GM10847 (cell line): ENCODE data around the gene TNFRSF4.

ENCODE experiments used
- POLR2A ChIP-seq: IDR thresholded peaks from 2 replicates; pipeline ENCODE4 v1.6.1; 2011; ENCODE audit not compliant: insufficient read length; ENCODE audit errors: extremely low read depth

The TNFRSF4 gene

DNA sequence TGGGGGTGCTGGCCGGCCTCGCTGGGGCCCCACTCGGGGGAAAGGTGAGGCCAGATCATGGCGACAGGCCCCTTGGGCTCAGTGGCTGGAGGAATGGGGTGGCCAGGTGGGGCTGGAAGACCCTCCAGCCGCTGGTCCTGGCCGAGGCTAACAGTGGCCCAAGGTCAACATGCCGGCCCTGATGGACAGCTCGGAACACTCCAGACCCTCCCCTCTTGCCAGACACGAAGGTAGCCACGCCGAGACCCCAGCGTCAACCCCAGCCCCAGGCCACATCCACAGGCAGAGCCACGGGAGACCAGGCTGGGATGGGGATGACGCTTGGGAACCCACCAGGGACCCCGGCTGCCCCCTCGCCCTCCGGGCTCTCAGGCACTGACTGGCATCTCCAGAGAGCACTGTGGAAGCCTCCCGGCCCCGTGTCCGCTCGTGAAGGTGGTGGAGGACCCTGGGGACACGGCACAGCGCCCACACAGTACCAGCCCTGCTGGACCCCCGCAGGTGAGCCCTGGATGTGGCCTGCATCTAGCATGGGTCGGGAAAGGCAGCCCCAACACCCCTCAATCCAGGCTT is 33.5 kb upstream of the TNFRSF4 start:
- TF ChIP-seq POLR2A, result no peak

DNA sequence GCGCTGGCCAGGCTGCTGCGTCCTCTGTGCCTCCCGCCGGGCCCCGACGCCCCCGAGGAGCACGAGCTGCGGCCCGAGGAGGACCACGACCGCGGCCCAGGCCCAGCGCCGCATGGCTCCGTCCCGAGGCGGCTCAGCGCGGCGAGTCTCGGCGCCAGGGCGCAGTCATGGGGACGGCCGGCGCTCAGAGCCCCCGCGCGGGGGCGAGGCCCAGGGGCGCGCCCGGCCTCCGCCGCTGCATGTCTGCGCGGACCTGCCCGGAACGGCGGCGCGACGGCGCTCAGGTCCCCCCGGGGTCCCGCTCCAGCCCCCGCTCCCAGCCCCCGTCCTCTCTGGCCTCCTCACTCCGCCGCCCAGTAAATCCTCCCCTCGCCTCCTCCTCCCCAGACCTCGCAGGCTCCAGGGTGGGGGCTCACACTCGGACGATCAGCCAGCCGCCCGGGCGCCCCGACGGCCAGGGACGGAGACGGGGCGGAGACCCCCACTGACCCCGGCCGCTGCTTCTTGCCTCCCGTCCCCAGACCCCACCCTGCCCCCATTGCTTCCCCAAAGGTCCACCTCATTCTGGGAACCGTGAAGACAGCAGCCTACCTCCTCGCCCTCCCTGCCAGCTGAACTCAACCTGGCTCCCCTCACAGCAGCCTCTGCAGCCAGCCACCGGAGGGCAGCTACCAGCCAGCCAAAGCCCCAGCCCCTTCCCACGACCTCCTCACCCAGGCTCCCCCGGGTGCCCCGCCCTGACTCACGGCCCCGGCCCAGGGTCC is 32.8 kb upstream of the TNFRSF4 start, which contains the start of gene C1QTNF12:
Gene C1QTNF12, minus strand, starts transcription at position 146 of the 764 bp plus-strand sequence. Its CDS starts 32 bp downstream, at position 114.
- no peak for TF ChIP-seq POLR2A

- no peak for TF ChIP-seq POLR2A
These were observed 32.0 kb upstream of the TNFRSF4 start for GRCh38 chr1:1245817-1246576.

DNA sequence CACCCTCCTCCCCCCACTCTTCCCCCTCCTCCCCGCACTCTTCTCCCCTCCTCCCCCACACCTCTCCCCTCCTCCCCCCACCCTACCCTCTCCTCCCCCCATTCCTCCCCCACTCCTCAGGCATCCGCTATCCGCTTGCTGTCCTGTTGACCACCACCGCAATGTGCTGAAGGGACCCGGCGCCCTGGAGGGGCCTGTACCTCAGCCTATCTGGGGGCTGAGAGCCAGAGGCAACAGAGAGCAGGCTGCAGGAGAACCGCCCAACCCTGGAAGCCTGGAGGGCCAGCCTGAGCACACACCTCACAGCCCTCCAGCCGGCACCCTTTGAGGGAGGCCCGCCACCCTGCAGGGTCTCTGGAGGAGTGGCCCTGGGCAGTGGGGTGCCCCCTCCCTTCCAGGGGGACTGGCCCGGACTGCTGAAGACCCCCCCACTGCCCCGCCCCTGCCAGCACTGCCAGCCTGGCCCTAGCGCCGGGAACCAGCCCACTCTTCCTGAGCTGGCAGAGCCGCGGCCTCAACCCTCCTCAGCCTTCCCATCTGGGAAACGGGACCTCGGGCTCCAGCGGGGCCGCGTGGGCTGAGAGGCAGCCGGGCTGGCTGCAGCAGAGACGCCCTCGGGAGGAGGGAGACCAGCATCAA is 31.3 kb upstream of the TNFRSF4 start:
- TF ChIP-seq POLR2A, result no peak

DNA sequence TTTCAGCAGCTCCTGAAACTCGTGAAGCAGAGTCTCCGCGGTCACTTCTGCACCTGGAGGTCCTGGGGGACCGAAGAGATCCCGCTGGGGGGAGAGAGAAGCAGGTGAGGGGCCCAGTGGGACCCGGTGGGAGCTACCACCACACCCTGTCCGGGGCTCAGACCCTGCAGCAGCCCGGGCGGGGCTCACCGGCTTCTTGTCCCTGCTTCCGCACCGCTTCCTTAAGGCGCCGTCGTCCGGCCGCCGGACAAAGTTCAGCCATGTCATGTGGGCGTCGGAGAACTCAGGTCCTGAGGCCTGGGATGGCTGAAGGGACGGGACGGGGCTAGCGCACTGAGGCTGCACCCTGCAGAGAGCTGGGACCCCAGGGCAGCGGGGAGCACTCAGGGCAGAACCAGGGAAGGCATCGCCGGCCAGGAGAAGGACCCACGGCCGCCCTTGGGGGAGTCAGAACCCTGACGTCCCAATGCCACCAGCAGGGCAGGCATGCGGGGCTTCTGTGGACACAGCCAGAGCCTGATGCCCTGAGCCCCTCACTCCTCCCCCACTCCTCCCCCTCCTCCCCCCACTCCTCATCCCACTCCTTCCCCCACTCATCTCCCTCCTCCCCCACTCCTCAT is 30.3 kb upstream of the TNFRSF4 start:
- no peak for TF ChIP-seq POLR2A

- TF ChIP-seq POLR2A, result no peak
These were observed 29.8 kb upstream of the TNFRSF4 start for GRCh38 chr1:1243807-1244191.

- no peak for TF ChIP-seq POLR2A
These were observed 29.3 kb upstream of the TNFRSF4 start for GRCh38 chr1:1243266-1243660.

GRCh38 chr1:1242461-1243265 is 28.7 kb upstream of the TNFRSF4 start:
- TF ChIP-seq POLR2A, result no peak

DNA sequence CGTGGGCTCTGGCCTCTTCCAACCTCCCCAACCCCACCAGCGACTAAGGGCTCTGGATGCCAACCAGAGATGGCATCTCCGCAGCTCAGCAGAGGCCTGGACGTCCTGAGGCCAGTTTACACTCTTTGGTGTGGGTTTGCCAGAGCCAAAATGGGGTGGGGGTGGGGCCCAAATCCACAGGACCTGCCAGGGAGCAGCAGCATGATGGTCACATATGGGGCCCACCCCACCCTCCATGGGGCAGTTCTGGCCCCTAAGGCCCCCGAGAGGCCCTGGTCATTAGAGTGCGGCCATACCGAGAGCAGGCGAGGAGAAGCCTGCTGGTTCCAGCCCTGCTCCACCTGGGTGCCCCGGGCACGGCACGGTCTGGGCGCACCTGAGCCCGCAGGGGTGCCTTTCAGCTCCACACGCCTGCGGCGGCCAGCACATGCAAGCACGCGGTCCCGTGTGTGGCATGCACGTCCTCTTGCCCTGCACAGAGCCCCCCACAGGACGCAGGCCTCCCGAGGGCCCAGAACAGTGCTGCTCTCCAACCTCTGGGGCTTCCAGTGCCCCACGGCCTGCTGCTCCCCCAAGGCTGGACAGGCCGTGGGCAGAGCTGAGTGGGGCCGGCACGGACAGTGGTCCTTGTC is 27.8 kb upstream of the TNFRSF4 start:
- TF ChIP-seq POLR2A, result no peak

DNA sequence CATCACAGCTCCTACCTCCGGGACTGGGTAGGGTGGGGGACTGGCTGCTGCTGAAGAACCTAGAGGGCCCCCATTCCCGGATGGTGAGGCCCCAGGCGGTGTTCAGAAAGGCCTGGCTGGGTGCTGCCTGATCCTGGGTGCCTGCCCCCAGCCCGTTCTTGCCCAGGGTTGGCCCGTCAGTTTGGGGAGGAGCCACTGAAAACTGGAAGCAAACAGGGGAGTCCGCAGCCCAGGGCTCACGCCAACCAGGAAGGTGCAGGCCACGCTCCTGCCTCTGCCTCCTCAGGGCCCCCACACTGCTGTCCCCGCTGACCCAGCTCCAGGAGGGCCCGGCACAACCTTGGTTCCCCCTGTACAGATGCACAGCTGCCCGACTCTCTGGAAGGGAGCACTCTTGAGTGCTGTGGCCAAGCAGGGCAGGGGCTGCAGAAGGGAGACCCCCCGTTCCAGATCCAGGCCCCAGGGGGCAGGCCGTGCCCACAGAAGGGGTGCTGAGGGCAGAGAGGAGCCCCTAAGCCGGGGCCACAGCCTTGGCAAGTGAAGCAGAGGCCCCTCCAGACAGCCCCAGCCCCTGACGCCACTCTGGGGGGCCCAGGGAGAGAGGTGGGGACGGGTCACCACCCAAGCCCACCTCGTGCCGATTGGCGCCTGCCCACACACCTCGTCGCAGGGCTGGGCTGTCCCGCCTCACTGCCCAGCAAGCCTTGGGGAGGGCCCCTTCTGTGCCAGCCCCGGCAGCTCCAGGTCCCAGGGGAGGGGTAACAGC is 27.1 kb upstream of the TNFRSF4 start:
- no peak for TF ChIP-seq POLR2A

DNA sequence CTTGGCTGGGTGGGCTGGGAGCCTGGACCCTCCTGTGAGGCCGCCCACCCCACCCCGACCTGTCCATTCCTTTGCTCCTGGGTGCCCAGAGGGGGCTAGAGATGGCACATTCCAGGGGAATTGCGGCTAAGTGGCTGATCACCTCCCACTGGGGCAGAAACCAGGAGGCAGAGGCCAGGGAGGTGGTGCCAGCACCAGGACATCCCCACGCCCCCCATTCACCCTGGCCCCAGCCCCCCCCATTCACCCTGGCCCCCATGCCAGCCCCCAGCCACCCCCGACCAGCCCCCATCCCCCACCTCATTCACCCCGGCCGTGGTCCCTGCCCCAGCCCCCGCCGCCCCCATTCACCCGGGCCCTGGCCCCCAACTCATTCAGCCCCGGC is 26.4 kb upstream of the TNFRSF4 start:
- no peak for TF ChIP-seq POLR2A

GRCh38 chr1:1239614-1240347 is 25.8 kb upstream of the TNFRSF4 start:
- TF ChIP-seq POLR2A, result no peak

GRCh38 chr1:1239227-1239613 is 25.3 kb upstream of the TNFRSF4 start:
- TF ChIP-seq POLR2A, result no peak
